Ovary (tissue), 3 donors: ENCODE measurements around the gene CDCA4.

ENCODE experiments used
- POLR2A ChIP-seq: fragments of 450-650 bp; IDR thresholded peaks from one replicate; pipeline ENCODE4 v1.6.1; 2017; ENCODE audit warnings: antibody characterized with exemption, mild to moderate bottlenecking, moderate library complexity
- TF ChIP-seq, protein P1 (sequence below), 3 donors: fragments of 450-650 bp in 2 of 3; fragments of 200-600 bp in 1 of 3; IDR thresholded peaks; one replicate each; pipeline versions ENCODE4 v1.5.1 to v1.8.0; 2016 to 2022; ENCODE audit warnings: antibody characterized with exemption in 3 of 3, mild to moderate bottlenecking in 1 of 3
- donor health status: DM: no; HTN: no; CAD: no.

DNA sequence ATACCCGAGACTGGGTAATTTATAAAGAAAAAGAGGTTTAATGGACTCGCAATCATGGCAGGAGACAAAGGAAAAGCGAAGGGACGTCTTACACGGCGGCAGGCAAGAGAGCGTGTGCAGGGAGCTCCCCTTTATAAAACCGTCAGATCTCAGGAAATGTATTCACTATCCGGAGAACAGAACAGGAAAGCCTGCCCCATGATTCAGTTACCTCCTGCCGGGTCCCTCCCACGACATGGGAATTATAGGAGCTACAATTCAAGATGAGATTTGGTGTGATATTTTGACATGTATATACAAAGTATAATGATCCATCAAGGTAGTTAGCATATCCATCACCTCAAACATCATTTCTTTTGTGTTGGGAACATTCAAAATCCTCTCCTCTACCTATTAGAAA, 2.3 kb upstream of the CDCA4 start:
- no peak for TF ChIP-seq POLR2A
- TF ChIP-seq, protein P1, sequence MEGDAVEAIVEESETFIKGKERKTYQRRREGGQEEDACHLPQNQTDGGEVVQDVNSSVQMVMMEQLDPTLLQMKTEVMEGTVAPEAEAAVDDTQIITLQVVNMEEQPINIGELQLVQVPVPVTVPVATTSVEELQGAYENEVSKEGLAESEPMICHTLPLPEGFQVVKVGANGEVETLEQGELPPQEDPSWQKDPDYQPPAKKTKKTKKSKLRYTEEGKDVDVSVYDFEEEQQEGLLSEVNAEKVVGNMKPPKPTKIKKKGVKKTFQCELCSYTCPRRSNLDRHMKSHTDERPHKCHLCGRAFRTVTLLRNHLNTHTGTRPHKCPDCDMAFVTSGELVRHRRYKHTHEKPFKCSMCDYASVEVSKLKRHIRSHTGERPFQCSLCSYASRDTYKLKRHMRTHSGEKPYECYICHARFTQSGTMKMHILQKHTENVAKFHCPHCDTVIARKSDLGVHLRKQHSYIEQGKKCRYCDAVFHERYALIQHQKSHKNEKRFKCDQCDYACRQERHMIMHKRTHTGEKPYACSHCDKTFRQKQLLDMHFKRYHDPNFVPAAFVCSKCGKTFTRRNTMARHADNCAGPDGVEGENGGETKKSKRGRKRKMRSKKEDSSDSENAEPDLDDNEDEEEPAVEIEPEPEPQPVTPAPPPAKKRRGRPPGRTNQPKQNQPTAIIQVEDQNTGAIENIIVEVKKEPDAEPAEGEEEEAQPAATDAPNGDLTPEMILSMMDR (IDR thresholded peaks at IDR 0.05): no peak
